ENCODE data around the gene MGAT5.

Gene MGAT5

DNA sequence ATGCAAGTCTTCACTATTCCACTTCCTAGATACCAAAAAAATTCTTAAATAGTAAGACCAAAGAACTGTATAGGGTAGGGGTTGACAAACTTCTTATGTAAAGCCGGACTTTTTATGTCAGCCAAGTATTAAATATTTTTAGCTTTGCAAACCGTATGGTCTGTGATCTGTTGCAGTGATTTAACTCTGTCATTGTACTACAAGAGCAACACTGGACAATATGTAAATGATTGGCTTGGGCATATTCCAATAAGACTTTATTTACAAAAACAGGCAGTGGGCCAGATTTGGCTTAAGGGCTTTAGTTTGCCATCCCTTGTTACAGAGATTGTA is 48.0 kb downstream of the MGAT5 start:
- H3K4me1 ChIP-seq (ENCODE audit: insufficient read depth, poor library complexity, severe bottlenecking), result peaks cover 12% of the 10 kb centered on the region
- TF ChIP-seq, protein P1, sequence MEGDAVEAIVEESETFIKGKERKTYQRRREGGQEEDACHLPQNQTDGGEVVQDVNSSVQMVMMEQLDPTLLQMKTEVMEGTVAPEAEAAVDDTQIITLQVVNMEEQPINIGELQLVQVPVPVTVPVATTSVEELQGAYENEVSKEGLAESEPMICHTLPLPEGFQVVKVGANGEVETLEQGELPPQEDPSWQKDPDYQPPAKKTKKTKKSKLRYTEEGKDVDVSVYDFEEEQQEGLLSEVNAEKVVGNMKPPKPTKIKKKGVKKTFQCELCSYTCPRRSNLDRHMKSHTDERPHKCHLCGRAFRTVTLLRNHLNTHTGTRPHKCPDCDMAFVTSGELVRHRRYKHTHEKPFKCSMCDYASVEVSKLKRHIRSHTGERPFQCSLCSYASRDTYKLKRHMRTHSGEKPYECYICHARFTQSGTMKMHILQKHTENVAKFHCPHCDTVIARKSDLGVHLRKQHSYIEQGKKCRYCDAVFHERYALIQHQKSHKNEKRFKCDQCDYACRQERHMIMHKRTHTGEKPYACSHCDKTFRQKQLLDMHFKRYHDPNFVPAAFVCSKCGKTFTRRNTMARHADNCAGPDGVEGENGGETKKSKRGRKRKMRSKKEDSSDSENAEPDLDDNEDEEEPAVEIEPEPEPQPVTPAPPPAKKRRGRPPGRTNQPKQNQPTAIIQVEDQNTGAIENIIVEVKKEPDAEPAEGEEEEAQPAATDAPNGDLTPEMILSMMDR (IDR thresholded peaks at IDR 0.05; ENCODE audit: poor library complexity, severe bottlenecking), result no peak
- no peaks in the 10 kb centered on the region for H3K27me3 ChIP-seq (ENCODE audit: insufficient read depth, poor library complexity, severe bottlenecking)
- H3K4me3 ChIP-seq (ENCODE audit: severe bottlenecking), result no peak overlapping the region
- no peaks in the 10 kb centered on the region for H3K9me3 ChIP-seq (ENCODE audit: severe bottlenecking)
- H3K27ac ChIP-seq (ENCODE audit: poor library complexity, severe bottlenecking), result peak overlapping the region; percentile 9
- DNase-seq (ENCODE audit: low spot score) (no peak), ATAC-seq (ENCODE audit: low read depth) (no peak)
- H3K36me3 ChIP-seq (ENCODE audit: low read depth), result no peaks in the 10 kb centered on the region

DNA sequence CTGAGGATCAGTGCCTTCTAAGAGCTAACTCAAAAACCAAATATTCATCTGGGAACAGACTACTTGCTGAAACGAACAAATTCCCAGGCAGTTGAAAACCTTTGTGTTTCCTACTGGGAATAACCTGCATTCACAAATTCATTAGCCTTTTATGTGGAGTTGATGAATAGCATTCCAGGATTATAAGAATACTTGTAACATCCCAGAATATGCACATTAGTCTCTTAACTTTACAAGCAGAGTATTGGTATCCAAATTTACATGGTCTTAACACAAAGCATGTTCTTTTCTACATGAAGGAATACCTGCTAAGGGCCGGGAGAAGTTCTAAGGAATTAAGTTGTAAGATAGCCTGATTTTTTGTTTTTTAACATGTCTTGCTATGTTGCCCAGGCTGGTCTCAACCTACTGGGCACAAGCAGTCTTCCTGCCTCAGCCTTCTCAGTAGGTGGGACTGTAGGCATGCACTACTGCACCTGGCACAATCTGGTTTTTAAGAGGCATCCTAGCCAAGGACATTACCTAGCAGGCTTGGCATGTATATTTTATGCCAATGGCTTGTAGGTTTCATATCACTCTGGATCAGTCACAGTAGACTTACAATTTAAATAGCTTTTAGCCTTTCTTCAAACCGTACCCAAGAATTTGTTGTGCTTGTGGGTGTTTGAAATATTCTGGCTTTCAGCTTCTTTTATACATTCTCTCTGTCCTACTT is 50.7 kb downstream of the MGAT5 start:
- H3K27me3 ChIP-seq (ENCODE audit: insufficient read depth, poor library complexity, severe bottlenecking), result no peaks in the 10 kb centered on the region
- peaks cover 12% of the 10 kb centered on the region for H3K4me1 ChIP-seq (ENCODE audit: insufficient read depth, poor library complexity, severe bottlenecking)
- no peaks in the 10 kb centered on the region for H3K9me3 ChIP-seq (ENCODE audit: severe bottlenecking)
- H3K27ac ChIP-seq (ENCODE audit: poor library complexity, severe bottlenecking), result no peak overlapping the region
- H3K36me3 ChIP-seq (ENCODE audit: low read depth), result no peaks in the 10 kb centered on the region
- DNase-seq (ENCODE audit: low spot score) (no peak), ATAC-seq (ENCODE audit: low read depth) (no peak)
- TF ChIP-seq, protein P1 (IDR thresholded peaks at IDR 0.05; ENCODE audit: poor library complexity, severe bottlenecking), result no peak
- no peak overlapping the region for H3K4me3 ChIP-seq (ENCODE audit: severe bottlenecking)

DNA sequence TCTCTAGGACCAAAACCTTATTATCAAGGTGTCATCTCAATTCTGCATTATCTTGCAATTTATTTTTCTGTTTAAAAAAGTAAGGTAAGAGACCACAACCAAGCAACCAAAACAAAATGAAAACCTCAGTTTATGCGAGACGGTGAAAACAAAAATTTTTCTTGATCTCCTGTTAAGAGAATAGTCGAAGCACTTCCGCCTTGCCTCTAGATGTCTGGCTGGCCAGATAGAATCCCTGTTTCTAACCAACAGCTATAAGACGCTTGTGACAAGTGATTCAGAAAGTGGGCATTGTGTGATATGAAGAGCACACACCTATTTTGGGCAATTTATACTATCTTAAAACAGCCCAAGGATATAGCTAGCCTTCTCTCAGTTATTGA is 51.2 kb downstream of the MGAT5 start:
- Histone ChIP-seq H3K36me3 (ENCODE audit: low read depth) (no peaks in the 10 kb centered on the region), H3K27ac (ENCODE audit: poor library complexity, severe bottlenecking) (no peak overlapping the region), H3K4me1 (ENCODE audit: insufficient read depth, poor library complexity, severe bottlenecking) (peaks cover 12% of the 10 kb centered on the region), H3K4me3 (ENCODE audit: severe bottlenecking) (no peak overlapping the region), H3K9me3 (ENCODE audit: severe bottlenecking) (no peaks in the 10 kb centered on the region), H3K27me3 (ENCODE audit: insufficient read depth, poor library complexity, severe bottlenecking) (no peaks in the 10 kb centered on the region)
- no peak for ATAC-seq (ENCODE audit: low read depth)
- TF ChIP-seq, protein P1 (IDR thresholded peaks at IDR 0.05; ENCODE audit: poor library complexity, severe bottlenecking), result no peak
- DNase-seq (ENCODE audit: low spot score), result no peak

DNA sequence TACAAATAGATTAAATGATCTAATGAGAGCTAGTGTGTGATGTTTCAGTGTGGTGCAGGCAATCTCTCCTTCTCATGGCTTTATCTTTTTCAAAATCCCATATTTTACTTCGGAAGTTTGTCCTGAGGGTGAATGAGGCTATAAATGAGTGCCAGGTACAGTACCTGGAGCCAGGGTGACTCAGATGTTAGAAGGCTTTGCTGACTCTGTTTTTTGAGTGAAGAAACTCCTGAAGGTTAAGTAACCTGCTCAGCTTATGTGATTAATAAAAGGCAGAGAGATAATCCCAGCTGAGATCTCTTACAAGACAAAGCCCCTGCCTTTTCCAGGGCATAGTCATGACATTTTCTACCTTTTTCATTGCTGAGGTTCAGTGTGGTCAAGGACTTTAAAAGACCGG is 52.6 kb downstream of the MGAT5 start:
- peak; percentile 54; the same call in 1 of the 3 replicates for ATAC-seq (ENCODE audit: low read depth)
- Histone ChIP-seq H3K36me3 (ENCODE audit: low read depth) (no peaks in the 10 kb centered on the region), H3K4me3 (ENCODE audit: severe bottlenecking) (no peak overlapping the region), H3K27ac (ENCODE audit: poor library complexity, severe bottlenecking) (no peak overlapping the region), H3K4me1 (ENCODE audit: insufficient read depth, poor library complexity, severe bottlenecking) (peaks cover 3% of the 10 kb centered on the region), H3K9me3 (ENCODE audit: severe bottlenecking) (no peaks in the 10 kb centered on the region), H3K27me3 (ENCODE audit: insufficient read depth, poor library complexity, severe bottlenecking) (no peaks in the 10 kb centered on the region)
- TF ChIP-seq, protein P1 (IDR thresholded peaks at IDR 0.05; ENCODE audit: poor library complexity, severe bottlenecking), result no peak
- no peak for DNase-seq (ENCODE audit: low spot score)

DNA sequence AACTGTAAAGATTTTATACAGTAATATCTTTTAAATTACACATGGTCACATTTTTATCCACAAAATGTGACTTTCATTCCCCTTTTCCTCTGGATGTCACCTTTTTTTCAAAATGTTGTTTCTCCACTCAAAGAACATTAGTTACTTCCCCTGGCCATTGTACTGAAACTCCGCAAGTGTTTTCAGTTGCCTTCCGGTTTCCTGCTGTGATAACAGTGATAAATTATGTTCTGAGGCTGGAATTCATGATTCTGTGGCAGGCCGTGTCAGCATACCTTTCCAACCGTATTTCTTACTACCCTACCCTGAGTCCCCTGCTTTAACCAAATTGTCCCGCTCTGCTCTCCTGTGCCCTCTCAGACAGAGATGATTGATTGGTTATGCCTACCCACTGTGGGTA is 53.5 kb downstream of the MGAT5 start:
- DNase-seq (ENCODE audit: low spot score) (no peak), ATAC-seq (ENCODE audit: low read depth) (no peak)
- TF ChIP-seq, protein P1 (IDR thresholded peaks at IDR 0.05; ENCODE audit: poor library complexity, severe bottlenecking), result no peak
- Histone ChIP-seq H3K4me1 (ENCODE audit: insufficient read depth, poor library complexity, severe bottlenecking) (no peaks in the 10 kb centered on the region), H3K9me3 (ENCODE audit: severe bottlenecking) (no peaks in the 10 kb centered on the region), H3K27me3 (ENCODE audit: insufficient read depth, poor library complexity, severe bottlenecking) (no peaks in the 10 kb centered on the region), H3K36me3 (ENCODE audit: low read depth) (no peaks in the 10 kb centered on the region), H3K27ac (ENCODE audit: poor library complexity, severe bottlenecking) (no peak overlapping the region), H3K4me3 (ENCODE audit: severe bottlenecking) (no peak overlapping the region)
